SK-N-SH (cell line): ENCODE results near the gene PPP1R16B. TPM values are rescaled to one million over a fixed set of nuclear protein-coding genes. Genes with fewer than 3 reads are reported as not detected.

ENCODE experiments used
- CTCF ChIA-PET: fragments of 300-600, 350-600 bp; formaldehyde crosslinking; extraction: SDS; loops from one replicate; lab custom pipeline; 2021; lab: Yijun Ruan, JAX
- POLR2A ChIA-PET: fragments of 350-600 bp; sonication (Branson Sonifier 250); formaldehyde crosslinking; extraction: SDS; loops from one replicate; lab custom pipeline; 2020; ENCODE audit warnings: antibody characterized with exemption, inconsistent platforms; lab: Yijun Ruan, JAX
- DNase-seq: peaks from one replicate; pipeline ENCODE4 v3.0.0; 2012
- H2AFZ ChIP-seq: fragments of 200-600 bp; sonication (generic); 2 replicates; pipeline ENCODE4 v1.8.1; 2016; ENCODE audit warnings: antibody characterized with exemption, mild to moderate bottlenecking, low read depth
- H3F3A ChIP-seq: fragments of 200-600 bp; sonication (generic); replicated peaks from 2 replicates; pipeline ENCODE3; 2016; ENCODE audit warnings: antibody characterized with exemption, mild to moderate bottlenecking; ENCODE audit not compliant: insufficient read depth
- H3K27ac ChIP-seq, 2 experiments: fragments of 200-500 bp in 1 of 2; fragments of 200-600 bp in 1 of 2; sonication (Bioruptor generic) in 1 of 2; sonication (generic), shearing (Covaris generic) in 1 of 2; 2 replicates each; pipeline versions ENCODE4 v1.5.1 to v1.6.1; 2014 to 2016; ENCODE audit warnings: low read depth in 2 of 2, inconsistent platforms in 1 of 2, low read length in 1 of 2, mild to moderate bottlenecking in 1 of 2, mixed read lengths in 1 of 2
- H3K27me3 ChIP-seq: fragments of 200-600 bp; sonication (generic), shearing (Covaris generic); 2 replicates; pipeline ENCODE4 v1.6.1; 2016; ENCODE audit warnings: mixed run types; ENCODE audit not compliant: insufficient read depth
- H3K36me3 ChIP-seq, 2 experiments: fragments of 200-500 bp in 1 of 2; fragments of 200-600 bp in 1 of 2; sonication (Bioruptor generic) in 1 of 2; sonication (generic) in 1 of 2; replicated peaks in 1 of 2; 2 replicates each; pipeline versions ENCODE3 to v1.5.1; 2014 to 2016; ENCODE audit warnings: low read length in 1 of 2, mild to moderate bottlenecking in 1 of 2; ENCODE audit not compliant: insufficient read depth in 2 of 2, control insufficient read depth in 1 of 2
- H3K4me1 ChIP-seq, 2 experiments: fragments of 200-500 bp in 1 of 2; fragments of 200-600 bp in 1 of 2; sonication (Bioruptor generic) in 1 of 2; sonication (generic), shearing (Covaris generic) in 1 of 2; 2 replicates each; pipeline versions ENCODE4 v1.5.1 to v1.6.1; 2014 to 2016; ENCODE audit warnings: low read depth in 1 of 2, low read length in 1 of 2, mixed run types in 1 of 2; ENCODE audit not compliant: insufficient read depth in 2 of 2, control insufficient read depth in 1 of 2
- H3K4me2 ChIP-seq: fragments of 200-600 bp; sonication (generic), shearing (Covaris generic); 2 replicates; pipeline ENCODE4 v1.6.1; 2017; ENCODE audit warnings: mixed run types
- H3K4me3 ChIP-seq, 2 experiments: fragments of 200-500 bp in 1 of 2; fragments of 200-600 bp in 1 of 2; sonication (Bioruptor generic) in 1 of 2; sonication (generic), shearing (Covaris generic) in 1 of 2; 2 replicates each; pipeline versions ENCODE4 v1.5.1 to v1.8.1; 2014 to 2016; ENCODE audit warnings: low read depth in 2 of 2, inconsistent platforms in 1 of 2, low read length in 1 of 2, mild to moderate bottlenecking in 1 of 2, mixed read lengths in 1 of 2, moderate library complexity in 1 of 2
- H3K79me2 ChIP-seq: fragments of 200-600 bp; sonication (generic); 2 replicates; pipeline ENCODE4 v1.8.1; 2017; ENCODE audit warnings: mild to moderate bottlenecking; ENCODE audit not compliant: insufficient read depth
- H3K9ac ChIP-seq: fragments of 200-600 bp; sonication (generic); 2 replicates; pipeline ENCODE4 v1.6.1; 2017; ENCODE audit warnings: mixed run types
- H3K9me2 ChIP-seq: fragments of 200-600 bp; sonication (generic); 2 replicates; pipeline ENCODE4 v1.6.1; 2017; ENCODE audit warnings: mixed run types
- H3K9me3 ChIP-seq: fragments of 200-600 bp; sonication (generic); 2 replicates; pipeline ENCODE4 v1.6.1; 2017; ENCODE audit warnings: mixed run types, mild to moderate bottlenecking, moderate library complexity
- H4K20me1 ChIP-seq: fragments of 200-600 bp; sonication (generic); 2 replicates; pipeline ENCODE4 v1.6.1; 2017; ENCODE audit warnings: mild to moderate bottlenecking, mixed run types; ENCODE audit not compliant: insufficient read depth
- CHD2 ChIP-seq: fragments of 150-350 bp; IDR thresholded peaks from 2 replicates; pipeline ENCODE4 v1.6.1; 2018; ENCODE audit warnings: low read length; ENCODE audit not compliant: partially characterized antibody
- EP300 ChIP-seq, 2 experiments: IDR thresholded peaks; 2 replicates each; pipeline versions ENCODE4 v1.4.0 to v1.6.1; 2012; ENCODE audit warnings: borderline replicate concordance in 1 of 2, low read depth in 1 of 2, low read length in 1 of 2
- FOXJ3 ChIP-seq: sonication (generic); formaldehyde crosslinking; IDR thresholded peaks from 2 replicates; pipeline ENCODE4 v1.5.1; 2020; ENCODE audit warnings: mild to moderate bottlenecking, missing genetic modification reagents
- GATA2 ChIP-seq: sonication (generic); formaldehyde crosslinking; IDR thresholded peaks from 2 replicates; pipeline ENCODE4 v1.5.0; 2020; ENCODE audit warnings: mild to moderate bottlenecking, missing genetic modification reagents
- MXI1 ChIP-seq: IDR thresholded peaks from 2 replicates; pipeline ENCODE4 v1.6.1; 2012; ENCODE audit warnings: mild to moderate bottlenecking, low read depth, low read length, improper control_type of control experiment
- NRF1 ChIP-seq: IDR thresholded peaks from 2 replicates; pipeline ENCODE4 v1.6.1; 2012; ENCODE audit warnings: low read depth, mild to moderate bottlenecking, low read length
- RCOR1 ChIP-seq: fragments of 150-350 bp; IDR thresholded peaks from 2 replicates; pipeline ENCODE4 v1.6.1; 2017; ENCODE audit warnings: antibody characterized with exemption, low read length
- SMC3 ChIP-seq: IDR thresholded peaks from 2 replicates; pipeline ENCODE4 v1.6.1; 2012; ENCODE audit warnings: low read depth, low read length, improper control_type of control experiment
- TAF1 ChIP-seq: IDR thresholded peaks from 2 replicates; pipeline ENCODE4 v1.6.1; 2012; ENCODE audit warnings: low read depth, mild to moderate bottlenecking, low read length, moderate library complexity, borderline replicate concordance
- TCF12 ChIP-seq: IDR thresholded peaks from 2 replicates; pipeline ENCODE4 v1.4.0; 2012
- WGBS: methylation state at CpG from one replicate; pipeline ENCODE4 v1.1.6; 2017; ENCODE audit warnings: low lambda C conversion rate; 5-methylcytosine and 5-hydroxymethylcytosine counted together
- polyA plus RNA-seq, 3 experiments: library from polyadenylated mRNA; depleted of rRNA; stranded (reverse); fragments of >200 nt; gene quantifications; 2 replicates each; pipeline ENCODE4 v1.2.3, GENCODE V29; 2012
- TF ChIP-seq, protein P1 (sequence below): IDR thresholded peaks from 2 replicates; pipeline ENCODE4 v1.4.0; 2012; ENCODE audit warnings: low read depth
- TF ChIP-seq, protein P2 (sequence below): IDR thresholded peaks from 2 replicates; pipeline ENCODE4 v1.4.0; 2012; ENCODE audit warnings: low read depth, borderline replicate concordance
- TF ChIP-seq, protein P3 (sequence below): fragments of 200-600 bp; sonication (generic); IDR thresholded peaks from 2 replicates; pipeline ENCODE4 v1.6.1; 2017; ENCODE audit warnings: antibody characterized with exemption, mild to moderate bottlenecking, moderate library complexity
- TF ChIP-seq, protein P4 (sequence below): fragments of 150-350 bp; IDR thresholded peaks from 2 replicates; pipeline ENCODE4 v1.6.1; 2017; ENCODE audit warnings: antibody characterized with exemption, low read length, low read depth, borderline replicate concordance

PPP1R16B gene
- polyA plus RNA-seq, 1 of the 3 experiments (the other 2 are of a cell fraction): 0.28 TPM

DNA sequence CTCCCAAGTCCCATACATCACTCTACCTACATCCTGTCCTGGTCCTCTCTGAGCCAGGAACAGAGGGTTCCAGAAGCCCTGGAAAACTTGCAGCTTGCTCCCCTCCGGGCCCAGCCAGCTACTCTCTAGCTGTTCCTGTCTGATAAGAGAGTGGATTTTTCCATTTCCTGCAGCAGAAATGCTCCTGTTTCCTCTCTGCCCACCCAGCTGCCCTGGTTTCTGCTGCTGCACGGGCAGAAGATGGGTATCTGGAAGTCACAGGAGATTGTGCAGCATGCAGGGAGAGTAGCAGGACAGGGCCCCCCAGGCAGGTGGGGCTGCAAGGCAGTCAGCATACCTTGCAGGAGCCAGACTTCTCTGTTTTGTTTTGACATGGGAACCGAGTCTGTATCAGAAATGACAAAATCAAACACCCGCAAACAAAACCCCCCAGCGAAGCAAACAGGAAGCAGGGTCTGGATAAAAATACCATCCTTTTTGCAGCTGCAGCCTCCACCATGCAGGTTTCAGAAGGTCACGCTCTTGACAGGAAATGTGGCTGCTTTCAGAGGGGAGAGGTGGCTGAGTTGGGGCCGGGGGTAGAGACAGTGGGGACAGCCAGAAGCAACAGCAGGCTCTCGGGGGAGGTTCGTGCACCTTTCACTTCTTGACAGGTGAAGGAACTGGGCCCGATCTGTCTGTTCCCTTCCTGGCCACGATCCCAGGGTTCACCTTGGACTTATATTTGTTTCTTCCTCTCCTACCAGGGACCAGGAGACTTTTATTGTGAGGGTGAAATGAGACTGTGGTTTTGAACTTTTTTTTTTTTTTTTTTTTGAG, 69.9 kb downstream of the PPP1R16B start (continued):
- TF ChIP-seq MXI1: peak; percentile 74
- TF ChIP-seq, protein P1, sequence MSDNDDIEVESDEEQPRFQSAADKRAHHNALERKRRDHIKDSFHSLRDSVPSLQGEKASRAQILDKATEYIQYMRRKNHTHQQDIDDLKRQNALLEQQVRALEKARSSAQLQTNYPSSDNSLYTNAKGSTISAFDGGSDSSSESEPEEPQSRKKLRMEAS: no peak
- no peak for TF ChIP-seq NRF1
- no peak for TF ChIP-seq TAF1

DNA sequence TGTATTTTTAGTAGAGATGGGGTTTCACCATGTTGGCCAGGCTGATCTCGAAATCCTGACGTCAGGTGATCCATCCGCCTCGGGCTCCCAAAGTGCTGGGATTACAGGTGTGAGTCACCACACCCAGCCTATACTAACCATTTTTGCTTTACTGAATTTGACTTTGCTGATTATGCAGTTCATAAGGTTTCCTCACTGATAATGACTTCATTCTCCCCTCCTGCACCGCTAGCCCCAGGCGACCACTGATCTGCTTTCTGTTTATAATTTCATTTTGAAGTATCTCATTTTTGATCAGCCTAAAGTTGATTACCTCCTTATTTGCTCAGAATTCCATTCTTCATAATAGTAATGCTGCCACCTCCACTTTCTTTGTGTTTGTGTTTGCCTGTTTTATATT, 72.0 kb downstream of the PPP1R16B start:
- Histone ChIP-seq H2AFZ (no peak overlapping the region), H3K9me2 (no peaks in the 10 kb centered on the region), H3K36me3 (no peaks in the 10 kb centered on the region), H3K9me3 (no peaks in the 10 kb centered on the region), H3K4me1 (peaks cover 0 to 85% of the 10 kb centered on the region in 2 experiments; a peak in 2 of 4 replicates), H4K20me1 (no peaks in the 10 kb centered on the region), H3F3A (no peaks in the 10 kb centered on the region), H3K27me3 (peaks cover 16% of the 10 kb centered on the region; the same call in 1 of the 2 replicates), H3K4me3 (no peak overlapping the region), H3K9ac (no peak overlapping the region), H3K4me2 (no peak overlapping the region), H3K79me2 (no peaks in the 10 kb centered on the region), H3K27ac (peak overlapping the region in 1 of 2 experiments; percentile 100; a peak in 2 of 4 replicates)
- ChIA-PET POLR2A (interaction anchor here (1.7 to 3.4 kb wide), 2 partner anchors 10 to 71 kb away, joined by 13 to 34 read pairs; partner anchors contain the start of gene PPP1R16B), CTCF (interaction anchor here (1.5 to 2.0 kb wide), 2 partner anchors 16 to 49 kb away, joined by 7 read pairs; partner anchors contain the start of gene FAM83D)
- DNase-seq: no peak
- 14% methylated on average over 6 of the region's 6 CpGs for WGBS
- TF ChIP-seq RCOR1 (peak; percentile 81), FOXJ3 (CRISPR knock-in tag) (peak; percentile 74; the same call in 1 of the 2 replicates), NRF1 (no peak), EP300 (IDR thresholded peaks at IDR 0.05; ENCODE audit: borderline replicate concordance in 1 of 2, low read depth in 1 of 2, low read length in 1 of 2) (peak in 1 of 2 experiments; percentile 92; a peak in 2 of 4 replicates), SMC3 (no peak), GATA2 (CRISPR knock-in tag) (peak; percentile 81), CHD2 (peak; percentile 65), TCF12 (peak; percentile 9; the same call in 1 of the 2 replicates)
- TF ChIP-seq, protein P2, sequence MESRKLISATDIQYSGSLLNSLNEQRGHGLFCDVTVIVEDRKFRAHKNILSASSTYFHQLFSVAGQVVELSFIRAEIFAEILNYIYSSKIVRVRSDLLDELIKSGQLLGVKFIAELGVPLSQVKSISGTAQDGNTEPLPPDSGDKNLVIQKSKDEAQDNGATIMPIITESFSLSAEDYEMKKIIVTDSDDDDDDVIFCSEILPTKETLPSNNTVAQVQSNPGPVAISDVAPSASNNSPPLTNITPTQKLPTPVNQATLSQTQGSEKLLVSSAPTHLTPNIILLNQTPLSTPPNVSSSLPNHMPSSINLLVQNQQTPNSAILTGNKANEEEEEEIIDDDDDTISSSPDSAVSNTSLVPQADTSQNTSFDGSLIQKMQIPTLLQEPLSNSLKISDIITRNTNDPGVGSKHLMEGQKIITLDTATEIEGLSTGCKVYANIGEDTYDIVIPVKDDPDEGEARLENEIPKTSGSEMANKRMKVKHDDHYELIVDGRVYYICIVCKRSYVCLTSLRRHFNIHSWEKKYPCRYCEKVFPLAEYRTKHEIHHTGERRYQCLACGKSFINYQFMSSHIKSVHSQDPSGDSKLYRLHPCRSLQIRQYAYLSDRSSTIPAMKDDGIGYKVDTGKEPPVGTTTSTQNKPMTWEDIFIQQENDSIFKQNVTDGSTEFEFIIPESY: no peak
- TF ChIP-seq, protein P3, sequence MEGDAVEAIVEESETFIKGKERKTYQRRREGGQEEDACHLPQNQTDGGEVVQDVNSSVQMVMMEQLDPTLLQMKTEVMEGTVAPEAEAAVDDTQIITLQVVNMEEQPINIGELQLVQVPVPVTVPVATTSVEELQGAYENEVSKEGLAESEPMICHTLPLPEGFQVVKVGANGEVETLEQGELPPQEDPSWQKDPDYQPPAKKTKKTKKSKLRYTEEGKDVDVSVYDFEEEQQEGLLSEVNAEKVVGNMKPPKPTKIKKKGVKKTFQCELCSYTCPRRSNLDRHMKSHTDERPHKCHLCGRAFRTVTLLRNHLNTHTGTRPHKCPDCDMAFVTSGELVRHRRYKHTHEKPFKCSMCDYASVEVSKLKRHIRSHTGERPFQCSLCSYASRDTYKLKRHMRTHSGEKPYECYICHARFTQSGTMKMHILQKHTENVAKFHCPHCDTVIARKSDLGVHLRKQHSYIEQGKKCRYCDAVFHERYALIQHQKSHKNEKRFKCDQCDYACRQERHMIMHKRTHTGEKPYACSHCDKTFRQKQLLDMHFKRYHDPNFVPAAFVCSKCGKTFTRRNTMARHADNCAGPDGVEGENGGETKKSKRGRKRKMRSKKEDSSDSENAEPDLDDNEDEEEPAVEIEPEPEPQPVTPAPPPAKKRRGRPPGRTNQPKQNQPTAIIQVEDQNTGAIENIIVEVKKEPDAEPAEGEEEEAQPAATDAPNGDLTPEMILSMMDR: no peak
- TF ChIP-seq, protein P4, sequence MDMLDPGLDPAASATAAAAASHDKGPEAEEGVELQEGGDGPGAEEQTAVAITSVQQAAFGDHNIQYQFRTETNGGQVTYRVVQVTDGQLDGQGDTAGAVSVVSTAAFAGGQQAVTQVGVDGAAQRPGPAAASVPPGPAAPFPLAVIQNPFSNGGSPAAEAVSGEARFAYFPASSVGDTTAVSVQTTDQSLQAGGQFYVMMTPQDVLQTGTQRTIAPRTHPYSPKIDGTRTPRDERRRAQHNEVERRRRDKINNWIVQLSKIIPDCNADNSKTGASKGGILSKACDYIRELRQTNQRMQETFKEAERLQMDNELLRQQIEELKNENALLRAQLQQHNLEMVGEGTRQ: no peak
